Mesenchymal stem cell (in vitro differentiated cells and primary cell): Measurements from ENCODE around the gene IDS. TPM values are rescaled to one million over a fixed set of nuclear protein-coding genes. Genes with fewer than 3 reads are reported as not detected.
"Not testable (repeated sequence)": the region's sequence is repeated elsewhere in the genome, so short reads cannot be mapped to it uniquely, and the experiment has no call there.

Source experiments
- DNase-seq: peaks from one replicate; pipeline ENCODE4 v3.0.0-alpha.2; 2013
- H2AFZ ChIP-seq: one replicate; pipeline ENCODE4 v1.6.1; 2013; ENCODE audit warnings: low read depth, mild to moderate bottlenecking, control low read depth, inconsistent platforms, low read length, moderate library complexity
- H2AK5ac ChIP-seq: 2 replicates; pipeline ENCODE4 v1.6.1; 2013; ENCODE audit warnings: low read length, moderate library complexity, mild to moderate bottlenecking, inconsistent platforms; ENCODE audit not compliant: severe bottlenecking
- H2BK120ac ChIP-seq: one replicate; pipeline ENCODE4 v1.6.1; 2013; ENCODE audit warnings: low read depth, mild to moderate bottlenecking, inconsistent platforms, low read length, moderate library complexity
- H2BK12ac ChIP-seq, 2 experiments: one replicate each; pipeline ENCODE4 v1.6.1; 2013; ENCODE audit warnings: inconsistent platforms in 2 of 2, low read length in 2 of 2, mild to moderate bottlenecking in 2 of 2, moderate library complexity in 2 of 2, control low read depth in 1 of 2
- H2BK15ac ChIP-seq: one replicate; pipeline ENCODE4 v1.6.1; 2013; ENCODE audit warnings: mild to moderate bottlenecking, low read depth, inconsistent platforms; ENCODE audit not compliant: poor library complexity, severe bottlenecking
- H2BK5ac ChIP-seq: 2 replicates; pipeline ENCODE4 v1.6.1; 2013; ENCODE audit warnings: low read depth, mild to moderate bottlenecking, low read length, control low read depth, inconsistent platforms; ENCODE audit not compliant: poor library complexity, severe bottlenecking
- H3K14ac ChIP-seq, 2 experiments: one replicate each; pipeline ENCODE4 v1.6.1; 2013; ENCODE audit warnings: inconsistent platforms in 2 of 2, low read length in 2 of 2, control low read depth in 1 of 2, mild to moderate bottlenecking in 1 of 2, moderate library complexity in 1 of 2
- H3K18ac ChIP-seq, 2 experiments: one replicate each; pipeline ENCODE4 v1.6.1; 2013; ENCODE audit warnings: inconsistent platforms in 2 of 2, low read length in 2 of 2, control low read depth in 1 of 2, low read depth in 1 of 2, mild to moderate bottlenecking in 1 of 2
- H3K23ac ChIP-seq, 2 experiments: one replicate each; pipeline ENCODE4 v1.6.1; 2013; ENCODE audit warnings: inconsistent platforms in 2 of 2, low read length in 2 of 2, mild to moderate bottlenecking in 2 of 2, moderate library complexity in 2 of 2, control low read depth in 1 of 2
- H3K27ac ChIP-seq: 2 replicates; pipeline ENCODE4 v1.5.1; 2013; ENCODE audit warnings: mild to moderate bottlenecking, moderate library complexity, low read length, control low read depth, inconsistent platforms; ENCODE audit not compliant: poor library complexity, severe bottlenecking
- H3K27me3 ChIP-seq, 2 experiments: 2 replicates each; pipeline versions ENCODE4 v1.6.1 to v1.7.0; 2013; ENCODE audit warnings: low read length in 2 of 2, mild to moderate bottlenecking in 2 of 2, moderate library complexity in 2 of 2, control low read depth in 1 of 2, inconsistent platforms in 1 of 2; ENCODE audit not compliant: control insufficient read depth in 1 of 2, insufficient read depth in 1 of 2
- H3K36me3 ChIP-seq, 2 experiments: 2 replicates each; pipeline versions ENCODE4 v1.6.1 to v1.7.0; 2013; ENCODE audit warnings: low read length in 2 of 2, control low read depth in 1 of 2, inconsistent platforms in 1 of 2, low read depth in 1 of 2, mild to moderate bottlenecking in 1 of 2; ENCODE audit not compliant: insufficient read depth in 2 of 2, control insufficient read depth in 1 of 2
- H3K4ac ChIP-seq, 2 experiments: one replicate each; pipeline ENCODE4 v1.6.1; 2013; ENCODE audit warnings: inconsistent platforms in 2 of 2, low read length in 2 of 2, mild to moderate bottlenecking in 2 of 2, moderate library complexity in 2 of 2, control low read depth in 1 of 2, low read depth in 1 of 2
- H3K4me1 ChIP-seq: 2 replicates; pipeline ENCODE4 v1.6.1; 2013; ENCODE audit warnings: low read depth, low read length, control low read depth; ENCODE audit not compliant: control insufficient read depth, insufficient read depth
- H3K4me2 ChIP-seq: 2 replicates; pipeline ENCODE4 v1.6.1; 2013; ENCODE audit warnings: low read length, mild to moderate bottlenecking, inconsistent platforms; ENCODE audit not compliant: poor library complexity, severe bottlenecking
- H3K4me3 ChIP-seq, 2 experiments: 2 replicates each; pipeline versions ENCODE4 v1.5.1 to v1.7.0; 2013; ENCODE audit warnings: low read length in 2 of 2, mild to moderate bottlenecking in 2 of 2, control low read depth in 1 of 2, low read depth in 1 of 2; ENCODE audit not compliant: insufficient read depth in 1 of 2
- H3K79me1 ChIP-seq: replicated peaks from 2 replicates; pipeline ENCODE4 v1.6.1; 2013; ENCODE audit warnings: mild to moderate bottlenecking, control low read depth, low read length, inconsistent platforms; ENCODE audit not compliant: poor library complexity, severe bottlenecking
- H3K9ac ChIP-seq: 2 replicates; pipeline ENCODE4 v1.7.0; 2013; ENCODE audit warnings: mild to moderate bottlenecking, low read length, moderate library complexity
- H3K9me3 ChIP-seq: 2 replicates; pipeline ENCODE4 v1.7.0; 2013; ENCODE audit warnings: mild to moderate bottlenecking, low read length; ENCODE audit not compliant: control insufficient read depth
- H4K8ac ChIP-seq: one replicate; pipeline ENCODE4 v1.6.1; 2013; ENCODE audit warnings: inconsistent platforms, mild to moderate bottlenecking, low read length, moderate library complexity
- H4K91ac ChIP-seq: one replicate; pipeline ENCODE4 v1.6.1; 2013; ENCODE audit warnings: mild to moderate bottlenecking, low read length, inconsistent platforms
- WGBS: methylation state at CpG from one replicate; pipeline ENCODE4 v1.1.7; 2013; ENCODE audit warnings: mixed read lengths; 5-methylcytosine and 5-hydroxymethylcytosine counted together
- polyA plus RNA-seq, 2 experiments: library from polyadenylated mRNA; stranded (reverse); fragments of 200-250 nt; gene quantifications; one replicate each; pipeline ENCODE4 v1.2.3, GENCODE V29; 2013

Gene IDS, protein sequence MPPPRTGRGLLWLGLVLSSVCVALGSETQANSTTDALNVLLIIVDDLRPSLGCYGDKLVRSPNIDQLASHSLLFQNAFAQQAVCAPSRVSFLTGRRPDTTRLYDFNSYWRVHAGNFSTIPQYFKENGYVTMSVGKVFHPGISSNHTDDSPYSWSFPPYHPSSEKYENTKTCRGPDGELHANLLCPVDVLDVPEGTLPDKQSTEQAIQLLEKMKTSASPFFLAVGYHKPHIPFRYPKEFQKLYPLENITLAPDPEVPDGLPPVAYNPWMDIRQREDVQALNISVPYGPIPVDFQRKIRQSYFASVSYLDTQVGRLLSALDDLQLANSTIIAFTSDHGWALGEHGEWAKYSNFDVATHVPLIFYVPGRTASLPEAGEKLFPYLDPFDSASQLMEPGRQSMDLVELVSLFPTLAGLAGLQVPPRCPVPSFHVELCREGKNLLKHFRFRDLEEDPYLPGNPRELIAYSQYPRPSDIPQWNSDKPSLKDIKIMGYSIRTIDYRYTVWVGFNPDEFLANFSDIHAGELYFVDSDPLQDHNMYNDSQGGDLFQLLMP
- 65.0 TPM for polyA plus RNA-seq (2013, experiment 1 of 2)
- 67.1 TPM for polyA plus RNA-seq (2013, experiment 2 of 2)

DNA sequence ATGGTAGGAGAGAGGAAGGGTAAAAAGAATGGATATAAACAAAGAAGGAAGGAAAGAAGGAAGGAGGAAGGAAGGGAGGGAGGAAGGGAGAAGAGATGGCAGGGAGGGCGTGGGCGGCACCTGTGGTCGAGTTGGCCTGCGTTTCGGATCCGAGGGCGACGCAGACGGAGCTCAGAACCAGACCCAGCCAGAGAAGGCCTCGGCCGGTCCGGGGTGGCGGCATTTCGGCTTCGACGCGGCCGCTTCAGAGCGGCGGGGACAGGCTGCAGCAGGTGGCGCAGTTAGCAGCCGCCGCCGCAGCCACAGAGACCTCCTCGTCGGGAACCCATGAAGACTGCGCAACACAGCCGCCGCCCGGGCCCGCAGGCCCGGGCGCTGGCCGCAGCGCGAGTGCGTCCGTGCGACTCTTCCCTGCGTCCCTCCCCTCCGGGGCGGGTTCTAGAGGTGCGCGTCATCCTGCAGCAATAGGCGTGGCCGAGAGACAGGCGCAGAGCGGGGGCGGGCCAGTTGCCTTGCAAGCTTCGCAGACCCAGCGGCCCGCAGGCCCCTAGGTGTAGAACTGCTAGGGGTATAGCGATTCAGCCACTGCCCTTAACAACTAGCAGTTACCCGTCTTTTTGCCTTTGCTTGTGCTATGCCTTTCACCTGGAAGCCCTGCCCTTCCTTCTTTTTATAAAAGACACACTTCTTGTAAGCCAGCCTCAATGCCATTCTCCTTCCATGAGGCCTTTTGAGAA, at the start of gene IDS:
IDS (minus strand) TSS at position 392 of the 737 bp plus-strand sequence; CDS start at position 223, 169 bp downstream.
- H2BK120ac ChIP-seq = no peak within 1 kb of the TSS
- H2AFZ ChIP-seq = no peak within 1 kb of the TSS
- H3K27me3 ChIP-seq = peaks cover 0 to 37% of the 10 kb centered on the region in 2 experiments
- peak within 1 kb of the TSS; percentile 54 for H4K8ac ChIP-seq
- WGBS = under 1% methylated on average over 30 of the region's 54 CpGs
- H2AK5ac ChIP-seq = peak within 1 kb of the TSS; percentile 9
- peaks cover 14 to 26% of the 10 kb centered on the region in 2 experiments for H3K36me3 ChIP-seq
- peak within 1 kb of the TSS; percentile 96 for H3K9ac ChIP-seq
- H3K14ac ChIP-seq = peak within 1 kb of the TSS in 1 of 2 experiments; percentile 93
- peak within 1 kb of the TSS; percentile 61 for H4K91ac ChIP-seq
- no peaks in the 10 kb centered on the region for H3K9me3 ChIP-seq
- peak; percentile 89 for DNase-seq
- H3K18ac ChIP-seq = peak within 1 kb of the TSS; percentile 83 to 85
- H3K4me1 ChIP-seq = peaks cover 4% of the 10 kb centered on the region
- H3K4me2 ChIP-seq = peak within 1 kb of the TSS; percentile 44
- H2BK5ac ChIP-seq = peak within 1 kb of the TSS; percentile 8
- H2BK12ac ChIP-seq = peak within 1 kb of the TSS; percentile 21 to 84
- H3K4me3 ChIP-seq = peak within 1 kb of the TSS; percentile 79 to 88
- H2BK15ac ChIP-seq = no peak within 1 kb of the TSS
- H3K79me1 ChIP-seq = peaks cover 2% of the 10 kb centered on the region
- peak within 1 kb of the TSS in 1 of 2 experiments; percentile 73 for H3K4ac ChIP-seq
- H3K27ac ChIP-seq = peak within 1 kb of the TSS; percentile 53
- no peak within 1 kb of the TSS for H3K23ac ChIP-seq

DNA sequence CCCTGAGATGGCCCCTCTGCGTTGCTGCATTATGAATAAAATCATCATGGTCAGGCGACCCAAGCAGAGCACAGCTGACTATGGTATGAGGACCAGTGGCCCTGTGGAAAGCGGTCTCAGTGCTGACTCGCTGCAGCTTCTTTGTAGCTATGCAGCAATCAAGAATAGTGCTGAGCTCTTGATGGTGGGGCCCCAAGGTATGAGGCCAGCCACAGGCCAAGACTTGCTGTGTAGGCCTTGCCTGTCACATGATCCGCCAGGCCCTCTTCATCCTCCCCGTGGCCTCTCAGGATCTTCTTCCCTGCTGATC, 46.8 kb upstream of the IDS start:
- not testable (repeated sequence) for H3K23ac ChIP-seq, H3K4me1 ChIP-seq, H3K4ac ChIP-seq, H2AK5ac ChIP-seq, H3K79me1 ChIP-seq, H3K9ac ChIP-seq, H2BK120ac ChIP-seq, H4K91ac ChIP-seq, H3K27me3 ChIP-seq, H2AFZ ChIP-seq, DNase-seq, H2BK12ac ChIP-seq, H3K4me3 ChIP-seq, H3K36me3 ChIP-seq, H3K9me3 ChIP-seq, H3K18ac ChIP-seq, H2BK5ac ChIP-seq, H3K14ac ChIP-seq, H3K27ac ChIP-seq, H3K4me2 ChIP-seq, H2BK15ac ChIP-seq, H4K8ac ChIP-seq
- no CpG with 5 or more reads among the region's 6 CpGs for WGBS

DNA sequence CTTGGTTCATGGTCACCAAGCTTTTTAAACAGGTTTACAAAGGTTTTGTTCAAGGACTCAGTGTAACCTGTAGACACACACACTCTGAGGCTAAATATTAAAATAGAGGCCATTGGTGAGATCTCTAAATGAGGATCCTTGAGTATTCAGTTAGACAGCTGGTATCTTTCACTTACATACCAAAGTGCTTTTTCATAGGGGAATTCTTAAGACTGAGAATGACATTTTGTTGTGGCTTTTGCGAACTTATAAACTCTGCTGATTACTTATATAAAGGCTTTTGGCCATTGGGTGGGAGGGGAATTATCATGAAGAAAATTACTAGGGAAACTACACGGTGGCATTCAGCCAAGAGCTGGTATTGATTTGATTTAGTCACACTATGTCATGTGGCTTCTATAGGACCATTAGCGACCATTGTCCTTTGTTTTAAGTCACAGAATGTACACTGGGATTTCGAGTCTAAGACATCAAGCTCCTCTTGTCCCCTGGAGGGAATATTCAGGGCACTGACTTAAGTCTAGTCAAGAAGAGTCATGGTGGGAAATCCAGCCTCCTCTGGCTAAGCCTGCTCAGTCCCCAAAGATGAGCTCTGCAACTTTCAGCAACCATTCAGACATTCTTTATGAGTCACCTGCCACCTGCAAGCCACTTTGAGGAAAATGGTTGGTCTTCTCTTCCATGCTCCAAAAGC, 46.3 kb upstream of the IDS start:
- no CpG with 5 or more reads among the region's 4 CpGs for WGBS
- H3K23ac ChIP-seq, H3K4me1 ChIP-seq, H3K4me3 ChIP-seq, H2AFZ ChIP-seq, H3K4ac ChIP-seq, DNase-seq, H3K9me3 ChIP-seq, H3K79me1 ChIP-seq, H3K14ac ChIP-seq, H3K36me3 ChIP-seq, H3K18ac ChIP-seq, H3K4me2 ChIP-seq, H4K91ac ChIP-seq, H3K27me3 ChIP-seq, H2BK12ac ChIP-seq, H2BK120ac ChIP-seq, H4K8ac ChIP-seq, H2BK5ac ChIP-seq, H2AK5ac ChIP-seq, H2BK15ac ChIP-seq, H3K27ac ChIP-seq, H3K9ac ChIP-seq: not testable (repeated sequence)
